ENCODE data around the gene METTL1.

The METTL1 gene

DNA sequence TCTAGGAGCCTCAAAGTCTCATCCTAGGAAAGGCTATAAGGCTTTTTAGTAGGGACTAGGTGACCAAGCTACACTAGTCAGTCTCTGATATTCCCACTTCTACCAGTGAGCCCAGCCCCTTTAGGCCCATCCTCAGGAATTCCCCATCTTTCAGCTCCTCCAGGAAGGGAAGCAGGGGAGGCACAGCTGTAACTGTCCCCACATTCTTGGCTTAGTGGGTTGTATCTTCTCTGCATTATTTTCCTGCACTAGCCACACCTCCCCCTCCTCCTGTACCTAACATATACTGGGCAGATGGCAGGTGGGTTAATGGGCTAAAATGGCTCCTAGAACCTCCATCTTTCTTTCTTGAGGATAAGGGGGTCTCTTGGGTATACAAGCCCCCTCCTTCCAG lies 4.6 kb downstream of the METTL1 start:
- no peak for DNase-seq

DNA sequence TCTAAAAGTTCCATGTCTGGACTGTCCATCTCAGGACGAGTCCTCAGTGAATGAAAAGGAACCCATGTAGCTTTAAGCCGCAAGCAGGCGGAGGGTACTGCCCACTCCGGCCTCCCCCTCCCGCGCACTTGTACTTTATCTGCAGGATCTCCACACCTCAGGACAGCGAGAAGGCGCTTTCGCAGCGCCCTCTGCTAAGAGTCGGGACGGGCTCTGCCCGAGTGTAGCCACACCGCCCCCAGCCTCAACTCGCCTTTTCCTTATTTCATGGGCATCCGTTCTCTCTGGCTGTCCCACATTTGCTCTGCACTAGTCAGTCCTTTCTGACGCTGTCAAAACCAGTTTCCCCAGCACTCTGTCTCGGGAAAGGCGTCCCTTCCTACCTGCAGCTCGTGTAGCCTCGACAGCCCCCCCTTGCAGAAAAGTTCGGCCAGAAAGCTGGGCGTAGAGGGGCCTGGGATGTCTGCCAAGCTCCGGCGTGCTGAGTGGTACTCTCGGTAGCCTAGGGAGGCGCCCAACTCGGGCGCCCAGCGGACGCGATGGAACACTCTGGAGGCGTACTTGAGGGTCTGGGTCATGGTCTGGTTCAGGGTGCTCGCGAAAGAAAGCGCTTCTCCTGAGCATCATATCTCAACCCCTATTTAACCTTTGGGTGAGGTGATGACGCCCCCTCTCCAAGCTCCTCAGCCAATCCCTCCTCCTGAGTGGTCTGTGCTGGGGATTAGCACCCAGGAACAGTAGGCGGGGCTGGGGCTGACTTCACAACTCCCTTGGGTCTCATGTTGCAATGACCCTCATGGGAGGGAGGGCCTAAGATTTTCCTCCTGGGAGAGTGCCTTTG lies 5.2 kb downstream of the METTL1 start, which contains the start of gene CYP27B1:
Gene CYP27B1 (minus strand): TSS at position 615 of the 841 bp plus-strand sequence. CDS start 37 bp downstream, at position 578.
- DNase-seq: peak; percentile 57

DNA sequence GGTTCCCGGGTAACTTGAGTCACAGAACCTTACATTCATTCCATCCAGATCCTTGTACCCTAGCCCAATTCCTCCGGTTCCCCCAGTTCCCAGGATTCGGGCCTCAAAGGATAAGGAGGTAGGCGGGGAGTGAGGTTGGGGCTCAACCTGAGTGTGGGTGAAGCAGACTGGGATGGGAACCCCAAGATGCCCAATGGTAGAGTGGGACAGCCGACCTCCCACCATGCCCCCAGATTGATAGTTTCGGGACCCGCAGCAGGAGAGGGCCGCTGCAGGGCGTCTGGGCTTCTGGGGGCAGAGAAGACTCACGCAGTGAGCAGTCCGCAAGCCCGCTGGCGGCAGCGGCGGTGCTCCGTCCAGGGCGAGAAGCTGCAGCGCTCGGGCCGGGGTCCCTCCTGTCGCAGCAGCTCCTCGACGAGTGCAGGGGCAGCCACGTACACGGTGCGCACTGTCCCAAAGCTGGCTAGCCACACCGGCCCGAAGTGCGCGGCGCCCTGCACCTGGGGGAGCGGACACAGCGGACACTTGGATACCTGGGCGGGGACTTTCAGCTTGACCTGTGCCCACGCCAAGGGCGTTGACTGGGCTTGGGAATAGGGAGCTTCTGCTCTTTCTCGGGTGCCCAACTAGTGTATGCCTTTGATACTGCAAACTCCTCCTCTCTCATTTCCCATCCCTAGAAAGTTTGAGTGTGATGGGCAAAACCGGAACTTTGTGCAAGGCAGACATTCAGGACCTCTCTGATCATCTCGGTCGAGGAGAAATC lies 6.0 kb downstream of the METTL1 start:
- no peak for DNase-seq

DNA sequence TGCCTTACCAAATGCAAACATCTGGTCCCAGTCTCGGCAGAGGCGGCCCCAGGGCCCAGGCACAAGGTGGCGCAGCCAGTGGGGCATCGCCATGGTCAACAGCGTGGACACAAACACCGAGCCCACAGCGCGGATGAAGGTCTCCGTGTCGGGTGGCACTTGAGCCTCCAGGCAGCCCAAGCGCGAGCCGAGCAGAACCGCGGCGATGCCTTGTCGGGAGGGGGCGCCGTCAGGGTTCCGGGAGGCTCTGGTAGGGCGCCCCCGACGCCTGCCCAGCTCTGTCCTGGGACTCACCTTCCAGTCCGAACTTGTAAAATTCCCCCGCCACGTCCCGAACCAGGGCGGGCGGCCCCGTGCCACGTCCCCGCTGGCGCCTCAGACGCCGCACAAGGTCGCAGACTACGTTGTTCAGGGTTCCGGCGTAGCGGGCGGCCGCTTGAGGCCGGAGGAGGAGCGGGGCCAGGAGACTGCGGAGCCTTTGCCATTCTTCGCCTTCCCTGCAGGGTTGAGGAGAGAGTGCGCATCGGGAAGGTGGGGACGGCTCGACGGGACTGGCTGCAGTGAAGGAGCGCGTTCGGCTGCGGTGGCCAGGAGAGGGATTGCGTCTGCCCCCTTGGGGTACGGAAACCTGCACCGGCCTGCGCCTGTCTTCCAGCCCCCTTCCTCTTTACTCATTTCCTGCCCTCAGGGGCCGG lies 6.8 kb downstream of the METTL1 start:
- DNase-seq: no peak

DNA sequence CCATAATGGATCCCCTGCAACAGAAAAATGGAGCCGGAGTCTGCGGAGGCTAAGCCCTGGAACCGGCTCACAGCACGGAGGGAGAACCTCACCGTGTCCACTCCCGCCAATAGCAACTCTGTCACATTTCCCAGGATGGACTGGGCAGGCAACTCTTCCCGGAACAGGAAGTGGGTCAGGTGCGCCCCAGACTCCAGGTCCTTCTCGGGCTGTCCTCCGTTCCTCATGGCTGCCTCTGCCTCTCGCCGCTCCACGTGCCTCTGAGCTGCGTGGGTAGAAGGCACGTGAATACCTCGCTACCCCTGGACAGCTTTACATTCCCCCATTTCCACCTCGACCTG lies 7.3 kb downstream of the METTL1 start:
- DNase-seq: no peak

DNA sequence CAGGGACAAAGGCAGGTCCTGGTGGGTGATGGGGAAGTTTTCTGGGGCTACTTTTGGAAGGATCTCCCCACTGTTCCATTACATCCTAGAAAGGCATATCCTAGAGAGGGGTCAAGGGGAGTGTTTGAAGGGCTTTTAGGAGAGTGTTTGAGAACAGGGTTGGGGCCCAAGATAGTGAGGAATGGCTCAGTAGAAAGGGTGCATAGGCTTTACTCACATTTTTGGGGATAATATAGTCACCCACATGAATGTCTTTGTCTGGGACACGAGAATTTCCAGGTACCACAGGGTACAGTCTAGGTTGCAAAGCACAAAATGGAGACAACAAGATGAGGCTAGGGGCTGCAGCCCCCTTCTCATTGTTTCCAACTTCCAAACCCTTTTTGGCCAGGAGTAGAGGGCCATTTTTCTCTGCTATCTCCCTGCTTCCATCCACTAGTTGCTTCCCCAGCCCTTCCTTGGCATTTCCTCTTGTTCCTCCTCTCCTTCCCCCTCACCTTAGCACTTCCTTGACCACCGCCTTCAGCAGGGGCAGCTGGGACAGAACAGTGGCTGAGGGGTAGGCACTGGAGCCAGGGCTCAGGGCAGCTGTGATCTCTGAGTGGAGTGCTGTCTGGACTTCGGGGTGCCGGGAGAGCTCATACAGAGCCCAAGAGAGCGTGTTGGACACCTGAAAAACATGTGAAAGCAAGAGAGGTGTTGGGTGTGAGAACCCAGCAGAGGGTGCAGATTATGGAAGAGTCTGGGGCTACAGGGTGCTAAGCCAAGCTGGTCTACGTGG lies 7.8 kb downstream of the METTL1 start:
- DNase-seq: no peak

DNA sequence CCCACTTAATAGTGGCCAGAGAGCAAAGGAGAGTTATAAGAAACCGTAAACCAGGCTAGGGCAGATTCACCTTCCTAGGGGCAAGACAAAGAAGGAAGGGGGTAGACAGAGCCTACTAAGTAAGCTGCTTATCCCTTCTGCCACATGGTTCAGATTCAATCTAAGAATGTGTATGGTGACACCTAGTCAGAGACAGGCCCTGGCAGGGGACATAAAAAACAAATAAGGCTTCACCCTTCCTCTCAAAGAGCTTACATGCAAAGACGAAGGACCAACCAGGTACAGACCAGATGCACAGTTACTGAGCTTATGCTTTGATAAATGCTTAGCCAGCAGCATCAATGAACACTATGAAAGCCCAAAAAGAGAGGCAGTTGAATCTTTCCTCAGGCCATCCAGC lies 9.4 kb downstream of the METTL1 start:
- no peak for DNase-seq

DNA sequence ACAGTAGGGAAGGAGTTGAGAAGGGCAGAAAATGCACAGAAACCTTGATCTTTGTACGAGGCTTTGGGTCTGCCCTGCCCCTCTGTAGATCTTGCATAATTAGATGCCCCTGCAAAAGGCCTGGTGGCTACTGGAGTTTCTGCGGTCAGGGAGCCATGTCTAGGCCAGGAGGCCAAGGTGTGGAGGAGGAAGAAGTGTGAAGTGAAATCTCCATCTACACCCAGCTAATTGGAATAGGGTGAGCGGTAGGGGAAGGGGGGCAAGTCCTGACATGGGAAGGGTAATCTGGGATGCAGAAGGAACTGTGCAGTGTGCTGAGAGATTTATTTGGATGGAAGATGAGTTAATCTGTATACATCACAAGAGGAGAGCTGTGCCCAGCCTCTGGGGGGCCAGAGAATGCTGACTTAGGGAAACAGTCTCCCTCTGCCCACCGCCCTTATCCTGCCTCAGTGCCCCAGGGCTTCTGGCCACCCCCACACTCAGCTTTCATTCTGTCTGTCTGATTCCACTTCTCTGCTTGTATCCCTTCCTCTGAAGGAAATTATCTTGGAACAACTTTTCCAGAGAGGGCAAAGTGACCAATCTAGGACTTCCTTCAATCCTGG lies 10.4 kb downstream of the METTL1 start:
- DNase-seq: no peak

DNA sequence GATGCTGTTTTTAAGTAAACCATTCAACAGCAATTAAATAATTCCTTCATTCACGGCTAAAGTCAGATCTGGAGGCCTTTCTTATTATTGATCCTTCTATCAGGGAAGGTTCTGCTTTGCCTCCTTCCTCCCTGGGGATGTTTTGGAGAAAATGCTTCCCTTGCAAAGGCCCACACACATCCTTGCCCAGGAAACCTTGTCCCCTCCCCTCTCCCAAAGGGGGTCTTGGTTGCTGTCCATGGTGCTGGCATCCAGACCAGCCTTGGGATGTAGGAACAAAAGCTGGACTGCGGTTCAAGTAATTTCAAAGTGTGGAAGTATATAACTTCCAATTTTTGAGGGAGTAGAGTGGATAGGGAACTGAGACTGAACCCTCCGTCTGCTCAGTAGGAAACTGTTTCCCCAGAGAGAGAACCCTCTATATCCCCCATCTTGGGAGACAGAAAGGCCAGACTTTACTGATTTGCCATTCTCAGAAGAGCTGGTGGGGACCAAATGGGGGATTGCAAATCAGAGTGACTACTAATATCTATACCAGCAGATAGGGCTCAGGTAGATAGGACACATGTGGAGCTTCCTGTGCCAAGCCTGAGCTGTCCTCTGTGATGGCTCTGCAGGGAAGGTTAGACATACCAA lies 11.4 kb downstream of the METTL1 start:
- DNase-seq: no peak

DNA sequence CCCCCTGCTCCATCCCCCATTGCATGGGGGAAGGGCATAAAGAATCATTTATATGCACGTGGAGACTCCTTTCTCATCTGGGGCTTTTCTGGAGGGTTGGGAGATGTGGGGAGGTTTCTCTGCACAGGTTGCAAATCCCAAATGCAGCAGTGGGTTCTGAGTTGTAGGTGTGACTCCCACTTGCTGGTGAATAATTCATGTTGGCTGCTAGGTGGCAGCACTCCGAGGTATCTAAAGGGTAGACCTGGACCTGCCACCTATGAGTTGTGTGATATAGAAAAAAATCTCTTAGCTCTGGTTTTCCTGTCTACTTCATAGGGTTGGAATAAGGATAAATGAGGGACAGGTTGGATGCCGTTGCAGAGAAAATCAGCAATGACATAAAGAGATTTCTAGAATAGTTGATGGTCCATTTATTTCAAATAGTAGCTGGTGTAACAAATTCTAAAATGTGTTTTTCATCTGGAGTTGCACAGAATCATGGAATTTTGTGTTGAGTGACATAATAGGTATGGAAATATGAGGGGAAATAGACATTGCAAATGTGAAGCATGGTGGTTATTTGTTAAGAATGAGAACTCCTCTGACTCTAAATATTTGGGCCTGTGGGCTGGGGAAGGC lies 12.4 kb downstream of the METTL1 start:
- DNase-seq: no peak

DNA sequence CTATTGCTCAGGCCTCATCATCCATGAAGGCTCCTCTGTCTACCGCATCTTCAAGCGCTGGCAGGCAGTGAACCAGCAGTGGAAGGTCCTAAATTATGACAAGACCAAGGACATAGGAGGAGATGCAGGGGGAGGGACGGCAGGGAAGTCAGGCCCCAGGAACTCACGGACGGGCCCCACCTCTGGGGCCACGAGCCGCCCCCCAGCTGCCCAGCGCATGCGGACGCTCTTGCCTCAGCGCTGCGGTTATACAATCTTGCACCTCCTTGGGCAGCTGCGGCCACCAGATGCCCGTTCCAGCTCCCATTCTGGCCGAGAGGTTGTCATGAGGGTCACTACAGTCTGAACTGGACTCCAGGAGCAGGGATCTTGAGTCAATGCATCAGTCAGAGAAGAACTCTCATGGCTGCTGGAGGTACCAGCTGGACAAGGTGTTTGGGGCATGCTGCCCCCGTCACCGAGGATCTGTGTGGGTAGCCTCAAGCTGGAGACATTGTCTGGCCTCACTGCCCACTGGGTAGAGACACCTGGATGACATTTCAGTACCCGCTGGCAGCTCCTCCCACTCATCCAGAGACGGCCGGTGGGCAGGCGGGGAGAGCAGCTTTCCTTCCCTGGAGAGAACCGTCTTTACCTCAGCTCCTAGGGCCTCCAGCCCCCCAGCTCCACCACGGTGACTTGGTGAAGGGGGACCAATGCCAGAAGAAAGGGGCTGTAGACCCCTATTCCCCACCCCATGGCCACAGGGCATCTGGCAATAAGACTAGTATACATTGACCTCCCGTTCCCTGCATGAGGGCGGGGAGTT lies 13.1 kb downstream of the METTL1 start:
- DNase-seq: no peak

DNA sequence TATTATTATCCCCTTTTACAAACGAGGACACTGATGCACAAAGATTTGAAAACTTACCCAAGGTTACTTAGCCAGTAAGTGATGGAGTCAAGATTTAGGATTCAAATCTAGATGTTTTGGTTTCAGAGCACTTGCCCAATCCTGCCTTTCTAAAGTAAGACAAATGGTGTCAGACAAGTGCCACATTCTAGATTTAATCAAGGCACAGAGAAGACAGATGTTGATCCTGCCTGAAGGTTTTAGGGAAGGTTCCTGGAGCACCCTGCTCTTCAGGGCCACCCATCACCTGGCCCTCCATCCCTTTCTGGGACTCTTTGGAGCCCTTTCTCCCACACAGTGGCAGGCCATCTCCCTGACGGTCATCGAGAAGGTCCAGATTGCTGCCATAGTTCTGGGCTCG lies 14.1 kb downstream of the METTL1 start:
- DNase-seq: no peak

DNA sequence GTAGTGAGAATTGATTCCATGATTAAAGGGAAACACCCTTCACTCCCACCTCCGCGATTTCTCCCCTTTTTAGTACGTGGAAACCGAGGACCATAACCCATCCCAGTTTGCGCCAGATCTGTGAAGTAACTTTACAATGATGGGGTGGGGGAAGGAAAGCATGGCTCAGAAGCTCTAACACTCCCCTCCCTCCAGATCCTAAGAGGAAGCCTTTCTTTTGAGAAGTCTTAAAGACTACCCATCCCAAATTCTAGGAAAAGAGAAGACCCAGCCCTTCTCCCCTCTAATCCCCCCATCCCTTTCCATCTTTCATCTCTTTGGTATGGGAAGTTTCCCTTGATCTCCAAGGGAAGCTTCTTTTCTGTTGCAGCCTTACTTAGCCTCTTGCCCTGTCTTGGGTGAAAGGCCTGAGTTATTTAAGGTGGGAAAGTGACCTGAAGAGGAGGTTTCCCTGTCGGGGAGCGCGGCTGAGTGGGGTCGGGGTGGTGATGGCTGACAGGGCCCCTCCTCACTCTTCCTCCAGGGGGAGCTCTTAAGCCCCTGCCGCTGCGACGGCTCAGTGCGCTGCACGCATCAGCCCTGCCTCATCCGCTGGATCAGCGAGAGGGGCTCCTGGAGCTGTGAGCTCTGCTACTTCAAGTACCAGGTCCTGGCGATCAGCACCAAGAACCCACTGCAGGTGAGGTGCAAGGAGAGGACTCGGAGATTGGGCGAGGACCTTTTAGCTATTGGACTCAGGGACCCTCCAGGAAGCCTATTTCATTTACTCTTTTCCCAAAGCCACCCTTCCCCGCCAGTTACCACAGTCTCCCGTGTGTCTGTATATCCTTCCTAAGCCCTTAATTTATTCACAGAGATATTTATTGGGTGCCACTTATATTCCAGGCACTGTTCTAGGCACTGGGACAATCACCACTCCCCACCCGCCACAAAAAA lies 15.2 kb downstream of the METTL1 start:
- DNase-seq: no peak

DNA sequence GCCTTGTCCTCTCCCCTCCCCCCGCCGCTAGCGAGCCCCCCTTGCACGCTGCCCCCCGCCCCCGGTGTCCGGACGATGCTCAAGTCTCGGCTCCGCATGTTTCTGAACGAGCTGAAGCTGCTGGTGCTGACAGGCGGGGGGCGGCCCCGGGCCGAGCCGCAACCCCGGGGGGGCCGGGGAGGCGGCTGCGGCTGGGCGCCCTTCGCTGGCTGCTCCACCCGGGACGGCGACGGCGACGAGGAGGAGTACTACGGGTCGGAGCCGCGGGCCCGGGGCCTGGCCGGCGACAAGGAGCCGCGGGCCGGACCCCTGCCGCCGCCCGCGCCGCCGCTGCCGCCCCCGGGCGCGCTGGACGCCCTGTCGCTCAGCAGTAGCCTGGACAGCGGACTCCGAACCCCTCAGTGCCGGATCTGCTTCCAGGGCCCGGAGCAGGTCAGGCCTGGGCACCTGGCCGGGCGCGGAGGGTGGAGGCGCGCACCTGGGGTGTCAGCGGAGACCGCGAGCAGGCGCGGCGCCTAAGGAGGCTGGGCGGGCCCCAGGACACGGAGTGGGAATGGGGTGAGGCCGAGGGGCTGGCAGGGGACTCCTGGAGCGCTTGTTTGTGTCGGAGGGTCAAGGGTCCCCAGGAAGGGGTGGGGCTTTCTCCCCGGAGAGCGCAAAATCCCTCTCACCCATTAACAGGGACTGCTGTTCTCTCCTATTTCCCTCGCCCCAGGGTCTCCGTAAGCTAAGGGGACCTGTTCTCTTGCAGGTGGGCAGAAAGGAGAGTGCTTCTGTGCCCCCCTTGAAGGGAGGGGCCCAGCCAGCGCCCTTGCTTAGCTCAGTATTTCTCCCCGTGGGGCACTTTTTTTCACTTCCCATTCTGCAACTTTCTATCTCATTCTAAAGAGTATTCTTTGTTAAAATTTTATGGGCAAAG lies 16.2 kb downstream of the METTL1 start:
- DNase-seq: no peak

DNA sequence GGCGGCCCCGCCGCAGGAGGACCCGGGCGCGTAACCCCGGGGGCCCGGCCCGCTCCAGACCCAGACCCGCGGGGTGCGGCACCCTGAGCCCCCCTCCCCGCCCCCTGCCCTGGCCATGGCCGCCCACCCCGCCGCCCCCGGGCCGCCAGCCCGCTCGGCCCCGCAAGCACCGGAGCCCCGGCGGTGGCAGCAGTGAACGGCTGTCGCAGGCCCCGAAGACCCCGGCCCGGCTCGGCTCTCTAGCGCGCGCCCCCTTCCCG lies 16.8 kb downstream of the METTL1 start:
- no peak for DNase-seq

DNA sequence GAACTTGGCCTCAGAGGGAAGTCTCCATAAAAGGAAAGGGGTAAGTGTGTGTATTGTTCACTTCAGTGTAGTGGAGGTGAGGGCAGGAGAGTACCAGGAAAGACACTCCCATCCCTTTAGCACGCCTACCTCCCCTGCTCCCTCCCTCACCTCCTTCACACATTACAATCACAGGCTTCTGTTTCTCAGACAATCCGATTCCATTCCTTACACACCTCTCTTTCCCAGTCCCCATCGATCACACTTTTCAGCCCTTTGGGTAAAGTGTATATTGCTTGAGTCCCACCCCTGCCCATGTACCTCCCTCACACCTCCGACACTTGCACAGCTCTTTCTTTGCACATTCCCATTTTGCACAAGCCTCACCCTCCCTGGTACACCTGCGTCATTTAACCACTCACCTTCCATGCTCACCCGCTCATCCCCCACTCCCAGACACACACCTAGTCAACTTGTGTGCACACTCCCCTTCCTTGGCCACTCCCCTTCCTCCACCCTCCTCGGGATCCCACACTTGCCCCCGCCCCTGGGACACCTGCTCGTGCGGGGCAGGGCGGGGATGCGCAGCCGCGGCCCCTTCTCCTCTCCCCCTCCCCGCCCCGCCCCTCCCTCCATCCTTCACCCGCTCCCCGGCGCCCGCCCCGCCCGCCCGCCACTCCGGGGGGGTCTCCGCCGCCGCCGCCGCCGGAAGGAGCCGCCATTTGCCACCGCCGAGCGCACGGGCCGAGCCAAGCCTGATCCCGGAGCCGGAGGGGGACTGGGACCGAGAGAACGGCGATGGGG lies 17.3 kb downstream of the METTL1 start, which contains the start of gene MARCHF9:
Gene MARCHF9 (plus strand): TSS at position 693 of the 783 bp plus-strand sequence. CDS start 426 bp downstream, outside the sequence.
- DNase-seq: peak; percentile 83

DNA sequence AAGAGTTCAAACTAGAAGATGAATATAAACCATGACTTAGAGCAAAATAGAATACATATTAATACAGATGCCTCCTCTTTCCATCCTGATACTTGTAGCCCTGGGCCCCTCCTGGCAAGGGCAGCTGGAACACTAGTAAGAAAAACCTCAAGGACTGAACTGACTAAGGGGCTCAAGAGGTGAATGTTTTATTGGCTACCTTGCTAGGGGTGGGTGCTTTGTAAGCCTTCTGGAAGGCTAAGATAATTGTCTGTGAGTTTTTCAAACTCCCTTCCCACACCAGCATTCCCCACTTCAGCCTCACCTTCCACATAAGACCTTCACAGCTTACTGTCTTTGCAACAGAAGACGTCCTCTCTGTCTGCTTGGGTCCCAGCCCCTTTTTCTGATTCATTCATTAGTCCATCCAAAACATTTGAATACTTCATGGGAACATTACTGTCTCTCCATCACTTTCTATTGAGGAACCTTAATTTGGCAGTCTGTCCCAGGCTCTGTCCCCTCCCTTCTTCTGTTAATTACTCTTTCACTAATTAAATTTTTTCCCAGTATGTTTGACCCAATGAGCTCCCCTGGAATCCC lies 18.1 kb downstream of the METTL1 start:
- no peak for DNase-seq
